Body of pancreas (tissue), 4 donors: Measurements from ENCODE around the gene NOS3. TPM values are rescaled to one million over a fixed set of nuclear protein-coding genes. Genes with fewer than 3 reads are reported as not detected.

Source experiments
- ATAC-seq: fragments of 150-250 bp; one replicate; pipeline ENCODE4 v1.9.1; 2016
- DNase-seq, 4 donors: peaks; one replicate each; pipeline ENCODE4 v3.0.0-alpha.2; 2019
- H3K27ac ChIP-seq, 4 donors: fragments of 200-600 bp; sonication (generic); 1 replicate in 3 of 4; 2 replicates in 1 of 4; pipeline versions ENCODE4 v1.5.1 to v1.6.1; 2016 to 2019; ENCODE audit warnings: mild to moderate bottlenecking in 1 of 4, mixed read lengths in 1 of 4, moderate library complexity in 1 of 4
- H3K27me3 ChIP-seq, 2 donors: fragments of 200-600 bp; sonication (generic); one replicate each; pipeline ENCODE4 v1.6.0; 2016; ENCODE audit warnings: mild to moderate bottlenecking in 1 of 2
- H3K36me3 ChIP-seq, 2 donors: fragments of 200-600 bp; sonication (generic); replicated peaks in 1 of 2; 2 replicates each; pipeline ENCODE4 v1.5.1; 2016; ENCODE audit warnings: low read depth in 2 of 2; ENCODE audit not compliant: insufficient read depth in 1 of 2
- H3K4me1 ChIP-seq: fragments of 200-600 bp; sonication (generic); one replicate; pipeline ENCODE4 v1.6.0; 2016
- H3K4me3 ChIP-seq, 2 donors: fragments of 200-600 bp; sonication (generic); 1 replicate in 1 of 2; 2 replicates in 1 of 2; pipeline ENCODE4 v1.5.1; 2016 to 2019
- H3K9me3 ChIP-seq, 3 donors: fragments of 200-600 bp; sonication (generic); 1 replicate in 2 of 3; 2 replicates in 1 of 3; pipeline ENCODE4 v1.5.1; 2016
- POLR2A ChIP-seq, 3 donors: fragments of 450-650 bp; IDR thresholded peaks; one replicate each; pipeline ENCODE4 v1.6.1; 2016; ENCODE audit warnings: antibody characterized with exemption in 3 of 3, mild to moderate bottlenecking in 2 of 3
- WGBS, 2 donors: methylation state at CpG; one replicate each; pipeline ENCODE4 v1.1.5; 2017; 5-methylcytosine and 5-hydroxymethylcytosine counted together
- intact Hi-C: fragments of 100-400 bp; cut with DNase I; formaldehyde crosslinking; loops from one replicate; pipeline ENCODE4 v1.15.1; 2023
- total RNA-seq, 2 donors: library from RNA; depleted of rRNA; stranded (reverse); fragments of >200 nt; gene quantifications; one replicate each; pipeline ENCODE4 v1.1.0, GENCODE V29; 2016
- TF ChIP-seq, protein P1 (sequence below), 7 experiments: fragments of 450-650 bp in 4 of 7; fragments of 200-600 bp in 3 of 7; sonication (generic) in 3 of 7; IDR thresholded peaks; one replicate each; pipeline ENCODE4 v1.5.1; 2016 to 2019; ENCODE audit warnings: antibody characterized with exemption in 7 of 7

NOS3 gene
- total RNA-seq, 2 donors from 2014 or later, result 4.9 to 7.6 TPM

DNA sequence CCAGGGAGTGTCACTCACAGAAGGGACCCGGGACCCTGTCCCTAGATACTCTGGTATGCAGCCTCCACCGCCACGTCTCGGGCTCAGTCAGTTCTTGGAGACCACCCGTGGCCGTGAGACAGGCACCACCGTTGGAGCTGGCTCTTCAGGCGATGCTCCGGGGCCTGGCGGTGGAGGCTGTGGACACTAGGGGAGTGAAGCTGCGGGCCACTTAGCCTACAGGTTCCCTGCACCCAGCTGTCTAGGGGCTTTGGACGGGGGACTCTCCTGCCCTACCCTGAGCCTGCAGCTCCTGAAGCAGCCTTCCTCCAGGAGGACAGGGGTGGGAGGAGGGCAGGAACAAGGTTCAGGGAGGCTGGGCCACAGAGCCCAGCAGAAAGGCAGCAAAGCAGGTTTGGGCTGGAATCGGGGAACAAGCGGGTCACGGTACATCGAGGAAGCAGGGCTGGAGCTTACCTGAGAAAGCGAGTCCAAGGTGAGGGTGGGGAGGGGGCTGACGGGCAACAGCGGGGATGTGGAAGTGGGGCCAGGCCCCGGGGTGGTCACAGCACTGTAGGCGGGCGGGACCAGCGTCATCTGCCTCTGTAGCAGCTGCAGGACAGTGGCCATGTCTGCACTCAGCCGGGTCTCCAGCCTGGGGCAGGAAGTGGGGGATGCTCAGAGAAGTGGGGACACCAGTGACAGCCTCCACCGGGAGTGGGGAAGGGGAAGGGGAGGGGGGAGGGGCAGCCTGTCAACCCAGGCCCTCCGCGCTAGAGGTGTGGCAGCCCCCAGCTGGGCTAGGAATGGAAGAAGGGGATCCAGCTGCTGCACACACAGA lies 44.2 kb upstream of the NOS3 start:
- Histone ChIP-seq H3K27ac (peak overlapping the region in 1 of 4 donors; percentile 13), H3K27me3 (peaks cover 0 to 4% of the 10 kb centered on the region in 2 donors), H3K36me3 (no peaks in the 10 kb centered on the region), H3K4me3 (no peak overlapping the region), H3K4me1 (no peaks in the 10 kb centered on the region), H3K9me3 (no peaks in the 10 kb centered on the region)
- no peak for TF ChIP-seq POLR2A (IDR thresholded peaks at IDR 0.05)
- TF ChIP-seq, protein P1, sequence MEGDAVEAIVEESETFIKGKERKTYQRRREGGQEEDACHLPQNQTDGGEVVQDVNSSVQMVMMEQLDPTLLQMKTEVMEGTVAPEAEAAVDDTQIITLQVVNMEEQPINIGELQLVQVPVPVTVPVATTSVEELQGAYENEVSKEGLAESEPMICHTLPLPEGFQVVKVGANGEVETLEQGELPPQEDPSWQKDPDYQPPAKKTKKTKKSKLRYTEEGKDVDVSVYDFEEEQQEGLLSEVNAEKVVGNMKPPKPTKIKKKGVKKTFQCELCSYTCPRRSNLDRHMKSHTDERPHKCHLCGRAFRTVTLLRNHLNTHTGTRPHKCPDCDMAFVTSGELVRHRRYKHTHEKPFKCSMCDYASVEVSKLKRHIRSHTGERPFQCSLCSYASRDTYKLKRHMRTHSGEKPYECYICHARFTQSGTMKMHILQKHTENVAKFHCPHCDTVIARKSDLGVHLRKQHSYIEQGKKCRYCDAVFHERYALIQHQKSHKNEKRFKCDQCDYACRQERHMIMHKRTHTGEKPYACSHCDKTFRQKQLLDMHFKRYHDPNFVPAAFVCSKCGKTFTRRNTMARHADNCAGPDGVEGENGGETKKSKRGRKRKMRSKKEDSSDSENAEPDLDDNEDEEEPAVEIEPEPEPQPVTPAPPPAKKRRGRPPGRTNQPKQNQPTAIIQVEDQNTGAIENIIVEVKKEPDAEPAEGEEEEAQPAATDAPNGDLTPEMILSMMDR (IDR thresholded peaks at IDR 0.05), result no peak
- ATAC-seq (no peak), DNase-seq (peak in 1 of 4 donors; percentile 9)
- intact Hi-C loops, result no loop called here
- 66 to 70% methylated on average over 15 to 27 of the region's 27 CpGs for WGBS, 2 donors

DNA sequence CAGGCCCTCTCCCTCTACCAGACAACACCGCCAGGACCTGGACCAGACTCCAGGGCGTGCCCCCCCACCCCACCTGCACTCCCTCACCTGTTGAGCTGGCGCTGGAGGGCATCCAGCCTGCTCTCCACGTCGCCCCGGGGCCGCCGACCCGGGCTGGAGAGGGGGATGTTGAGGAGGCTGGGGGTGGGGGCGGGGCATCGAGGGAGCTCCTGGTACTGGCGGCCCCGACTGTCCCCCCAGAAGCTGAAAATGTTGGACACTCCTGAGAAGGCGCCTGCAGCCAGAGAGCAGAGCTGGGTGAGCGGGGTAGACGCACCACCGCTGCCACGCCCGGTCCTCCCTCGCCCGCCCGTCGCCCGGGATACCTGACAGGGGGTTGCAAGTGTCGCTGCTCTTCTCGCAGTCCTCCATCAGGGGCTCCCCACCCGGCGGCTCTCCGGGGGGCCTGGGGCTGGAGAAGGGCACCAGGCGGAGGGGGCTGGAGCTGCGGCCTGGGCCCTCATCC lies 43.5 kb upstream of the NOS3 start:
- ATAC-seq (no peak), DNase-seq (no peak)
- no peaks in the 10 kb centered on the region for H3K4me1 ChIP-seq
- no peak for TF ChIP-seq POLR2A (IDR thresholded peaks at IDR 0.05)
- TF ChIP-seq, protein P1 (IDR thresholded peaks at IDR 0.05), result no peak
- H3K27me3 ChIP-seq, result peaks cover 0 to 4% of the 10 kb centered on the region in 2 donors
- H3K4me3 ChIP-seq, result no peak overlapping the region
- no peaks in the 10 kb centered on the region for H3K36me3 ChIP-seq
- no peak overlapping the region for H3K27ac ChIP-seq
- WGBS, 2 donors, result 28 to 83% methylated on average over 1 to 31 of the region's 31 CpGs
- no peaks in the 10 kb centered on the region for H3K9me3 ChIP-seq
- intact Hi-C loops, result no loop called here

DNA sequence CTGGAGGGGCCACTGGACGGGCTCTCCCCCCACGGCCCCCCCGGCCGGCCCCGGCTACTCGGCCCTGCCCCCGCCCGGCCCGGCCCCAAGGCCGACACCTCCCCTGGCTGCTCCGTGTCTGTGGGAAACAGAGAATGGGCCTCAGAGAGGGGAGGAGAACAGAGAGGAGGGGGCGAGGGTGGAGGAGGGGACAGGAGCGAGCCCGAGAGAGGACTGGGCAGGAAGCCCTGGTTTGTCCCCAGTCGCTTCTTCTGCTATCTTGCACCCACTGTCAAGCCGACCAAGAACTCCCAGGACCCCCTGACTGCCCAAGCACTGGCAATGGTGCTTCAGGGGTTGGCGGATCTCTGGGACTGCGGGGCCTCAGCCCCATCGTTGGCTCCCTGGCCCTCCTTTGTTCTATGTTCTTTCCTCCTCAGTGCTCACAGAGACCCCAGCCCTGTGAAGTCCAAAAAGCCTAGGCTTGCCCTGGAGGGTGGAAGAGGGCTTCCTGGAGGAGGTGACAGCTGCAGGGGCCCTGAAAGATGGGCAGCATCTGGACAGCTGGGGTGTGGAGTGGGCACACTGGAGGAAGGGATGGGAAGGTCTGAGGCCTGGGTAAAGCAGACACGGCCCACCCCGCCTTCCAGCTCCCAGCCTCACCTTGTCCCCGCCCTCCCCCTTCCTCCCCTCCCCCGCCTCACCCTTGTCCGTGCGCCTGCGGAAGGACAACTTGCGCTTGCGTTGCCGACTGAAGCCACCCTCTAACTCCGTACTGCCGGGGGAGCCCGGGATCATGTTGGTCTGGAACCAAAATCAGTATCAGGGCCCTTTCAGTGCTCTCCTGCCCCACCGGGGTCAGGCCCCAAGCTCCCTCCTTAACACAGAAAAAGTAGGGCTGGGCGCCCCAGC lies 42.8 kb upstream of the NOS3 start:
- H3K27ac ChIP-seq, result no peak overlapping the region
- intact Hi-C loops, result no loop called here
- no peaks in the 10 kb centered on the region for H3K4me1 ChIP-seq
- TF ChIP-seq POLR2A (IDR thresholded peaks at IDR 0.05), result no peak
- TF ChIP-seq, protein P1 (IDR thresholded peaks at IDR 0.05), result no peak
- no peak overlapping the region for H3K4me3 ChIP-seq
- H3K9me3 ChIP-seq, result no peaks in the 10 kb centered on the region
- DNase-seq (peak in 1 of 4 donors; percentile 7), ATAC-seq (no peak)
- WGBS, 2 donors, result 30 to 37% methylated on average over 14 to 33 of the region's 34 CpGs
- H3K27me3 ChIP-seq, result peaks cover 0 to 4% of the 10 kb centered on the region in 2 donors
- H3K36me3 ChIP-seq, result no peaks in the 10 kb centered on the region

DNA sequence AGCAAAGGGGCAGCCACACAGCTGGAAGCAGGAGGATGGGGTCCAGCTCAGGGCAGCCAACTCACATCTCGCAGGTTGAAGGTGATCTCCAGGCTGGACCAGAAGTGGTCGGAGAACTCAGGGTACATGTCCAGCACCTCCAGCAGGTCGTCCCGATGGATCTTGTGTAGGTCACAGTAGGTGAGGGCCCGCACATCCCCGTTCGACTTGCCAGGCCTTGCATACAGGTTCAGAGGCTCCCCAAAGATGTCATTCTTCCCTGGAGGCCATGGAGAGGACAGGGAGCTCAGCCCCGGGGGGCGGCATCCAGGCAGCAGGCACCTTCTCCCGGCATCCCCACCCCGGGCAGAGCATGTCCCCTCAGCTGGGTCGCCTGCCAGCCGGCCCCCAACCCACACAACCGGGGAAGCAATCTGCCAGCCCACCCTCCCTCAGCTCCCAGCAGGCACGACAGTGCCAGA lies 42.0 kb upstream of the NOS3 start:
- H3K36me3 ChIP-seq, result no peaks in the 10 kb centered on the region
- intact Hi-C loops, result no loop called here
- H3K4me3 ChIP-seq, result no peak overlapping the region
- no peak for TF ChIP-seq POLR2A (IDR thresholded peaks at IDR 0.05)
- TF ChIP-seq, protein P1 (IDR thresholded peaks at IDR 0.05), result no peak
- WGBS, 2 donors, result 70 to 73% methylated on average over 7 to 14 of the region's 15 CpGs
- H3K4me1 ChIP-seq, result no peaks in the 10 kb centered on the region
- H3K27ac ChIP-seq, result no peak overlapping the region
- DNase-seq (peak in 1 of 4 donors; percentile 11), ATAC-seq (no peak)
- H3K9me3 ChIP-seq, result no peaks in the 10 kb centered on the region
- H3K27me3 ChIP-seq, result peaks cover 0 to 4% of the 10 kb centered on the region in 2 donors
